ENCODE measurements around the gene SLC37A4. TPM values are rescaled to one million over a fixed set of nuclear protein-coding genes. Genes with fewer than 3 reads are reported as not detected.

The SLC37A4 gene
- 13.6 to 15.6 TPM (median 13.9 TPM) in 3 replicates for total RNA-seq
- long read RNA-seq, transcript SLC37A4-210 (9 exons, 2,040 nt), result major isoform, 26 of 47 reads
- long read RNA-seq, partial matches to known transcripts, result 7 of 47 reads
- long read RNA-seq, other reads (novel, unspliced or antisense), result 14 of 47 reads

DNA sequence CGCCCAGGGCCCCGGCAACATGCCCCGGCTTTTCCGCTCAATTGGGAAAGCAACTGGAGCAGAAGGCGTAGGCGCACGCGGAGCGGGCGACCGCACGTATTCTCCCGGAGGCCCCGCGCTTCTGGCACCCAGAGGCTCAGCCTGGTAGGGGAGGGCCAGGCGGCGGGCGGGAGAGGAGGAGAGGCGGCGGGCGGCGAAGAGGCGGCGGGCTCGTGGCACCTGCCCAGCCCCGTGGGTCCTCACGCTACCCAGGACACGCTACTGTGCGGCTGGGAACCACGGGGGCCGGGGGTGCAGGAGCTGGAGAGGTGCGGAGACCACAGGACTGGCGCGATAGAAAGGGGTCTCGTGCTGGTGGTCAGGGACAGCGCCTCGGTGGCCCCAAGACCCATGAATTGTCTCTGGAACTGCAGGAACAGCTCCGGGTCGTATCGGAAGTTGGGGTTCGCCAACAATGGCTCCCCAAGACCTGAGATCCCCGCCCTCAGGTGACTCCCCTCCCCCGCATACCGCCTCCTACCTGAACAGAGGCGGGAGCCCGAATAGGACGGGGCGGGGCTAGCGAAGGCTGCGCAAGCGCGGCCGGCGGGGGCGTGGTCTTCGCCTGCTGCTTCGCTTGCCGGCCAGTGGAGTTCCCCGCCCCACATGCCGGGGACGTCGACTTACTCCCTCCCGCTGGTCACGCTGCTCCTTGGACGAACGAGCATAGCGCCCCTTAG lies at the start of gene SLC37A4:
Gene SLC37A4 (minus strand): TSS at position 549 of the 719 bp plus-strand sequence.
- TF ChIP-seq, protein P1, sequence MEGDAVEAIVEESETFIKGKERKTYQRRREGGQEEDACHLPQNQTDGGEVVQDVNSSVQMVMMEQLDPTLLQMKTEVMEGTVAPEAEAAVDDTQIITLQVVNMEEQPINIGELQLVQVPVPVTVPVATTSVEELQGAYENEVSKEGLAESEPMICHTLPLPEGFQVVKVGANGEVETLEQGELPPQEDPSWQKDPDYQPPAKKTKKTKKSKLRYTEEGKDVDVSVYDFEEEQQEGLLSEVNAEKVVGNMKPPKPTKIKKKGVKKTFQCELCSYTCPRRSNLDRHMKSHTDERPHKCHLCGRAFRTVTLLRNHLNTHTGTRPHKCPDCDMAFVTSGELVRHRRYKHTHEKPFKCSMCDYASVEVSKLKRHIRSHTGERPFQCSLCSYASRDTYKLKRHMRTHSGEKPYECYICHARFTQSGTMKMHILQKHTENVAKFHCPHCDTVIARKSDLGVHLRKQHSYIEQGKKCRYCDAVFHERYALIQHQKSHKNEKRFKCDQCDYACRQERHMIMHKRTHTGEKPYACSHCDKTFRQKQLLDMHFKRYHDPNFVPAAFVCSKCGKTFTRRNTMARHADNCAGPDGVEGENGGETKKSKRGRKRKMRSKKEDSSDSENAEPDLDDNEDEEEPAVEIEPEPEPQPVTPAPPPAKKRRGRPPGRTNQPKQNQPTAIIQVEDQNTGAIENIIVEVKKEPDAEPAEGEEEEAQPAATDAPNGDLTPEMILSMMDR (IDR thresholded peaks at IDR 0.05), result peak; percentile 89
- Mint-ChIP-seq H3K4me3 (ENCODE audit: unreplicated experiment) (peak within 1 kb of the TSS; percentile 76), H3K9me3 (ENCODE audit: low read depth) (no peaks in the 10 kb centered on the region), H3K27me3 (ENCODE audit: low read depth) (no peaks in the 10 kb centered on the region), H3K27ac (ENCODE audit: unreplicated experiment) (peak within 1 kb of the TSS; percentile 10), H3K36me3 (ENCODE audit: low read depth) (peaks cover 3% of the 10 kb centered on the region), H3K4me1 (ENCODE audit: low read depth) (peaks cover 14% of the 10 kb centered on the region)
- peak; percentile 99 for DNase-seq (ENCODE audit: low spot score)

DNA sequence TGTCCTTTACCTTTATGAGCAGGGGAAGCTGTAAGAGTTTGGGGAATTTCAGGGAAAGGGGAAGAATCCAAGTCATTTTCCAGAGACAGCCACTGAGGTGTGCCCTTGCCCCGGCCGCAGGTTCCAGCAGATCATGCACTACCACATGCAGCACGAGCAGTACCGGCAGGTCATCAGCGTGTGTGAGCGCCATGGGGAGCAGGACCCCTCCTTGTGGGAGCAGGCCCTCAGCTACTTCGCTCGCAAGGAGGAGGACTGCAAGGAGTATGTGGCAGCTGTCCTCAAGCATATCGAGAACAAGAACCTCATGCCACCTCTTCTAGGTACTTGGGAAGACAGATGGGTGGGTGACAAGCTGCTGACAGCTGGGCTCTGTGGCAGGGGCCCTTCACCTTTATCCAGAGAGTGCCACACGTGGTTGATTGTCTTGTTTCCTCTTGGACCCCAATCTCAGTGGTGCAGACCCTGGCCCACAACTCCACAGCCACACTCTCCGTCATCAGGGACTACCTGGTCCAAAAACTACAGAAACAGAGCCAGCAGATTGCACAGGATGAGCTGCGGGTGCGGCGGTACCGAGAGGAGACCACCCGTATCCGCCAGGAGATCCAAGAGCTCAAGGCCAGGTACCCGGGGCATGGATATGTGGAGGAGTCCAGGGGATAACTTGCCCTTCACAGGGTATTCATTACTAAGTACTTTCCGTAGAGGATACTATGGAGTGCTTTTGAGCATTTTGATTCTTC lies 48.2 kb upstream of the SLC37A4 start:
- no peak for DNase-seq (ENCODE audit: low spot score)
- peaks cover 33% of the 10 kb centered on the region for H3K36me3 Mint-ChIP-seq (ENCODE audit: low read depth)
- TF ChIP-seq, protein P1 (IDR thresholded peaks at IDR 0.05), result no peak
- no peaks in the 10 kb centered on the region for H3K4me1 Mint-ChIP-seq (ENCODE audit: low read depth)
- no peaks in the 10 kb centered on the region for H3K27me3 Mint-ChIP-seq (ENCODE audit: low read depth)
- H3K9me3 Mint-ChIP-seq (ENCODE audit: low read depth), result no peaks in the 10 kb centered on the region
- H3K4me3 Mint-ChIP-seq (ENCODE audit: unreplicated experiment), result no peak overlapping the region
- peak overlapping the region; percentile 41 for H3K27ac Mint-ChIP-seq (ENCODE audit: unreplicated experiment)

DNA sequence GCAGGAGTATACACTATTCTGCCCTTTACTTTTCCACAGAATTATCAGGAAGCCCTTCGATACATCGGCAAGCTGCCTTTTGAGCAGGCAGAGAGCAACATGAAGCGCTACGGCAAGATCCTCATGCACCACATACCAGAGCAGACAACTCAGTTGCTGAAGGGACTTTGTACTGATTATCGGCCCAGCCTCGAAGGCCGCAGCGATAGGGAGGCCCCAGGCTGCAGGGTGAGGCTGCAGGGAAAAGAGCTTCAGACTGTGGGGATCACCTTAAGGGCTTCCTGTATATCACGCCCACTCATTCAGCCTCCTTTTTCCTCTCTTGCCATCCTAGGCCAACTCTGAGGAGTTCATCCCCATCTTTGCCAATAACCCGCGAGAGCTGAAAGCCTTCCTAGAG lies 47.2 kb upstream of the SLC37A4 start:
- TF ChIP-seq, protein P1 (IDR thresholded peaks at IDR 0.05), result no peak
- DNase-seq (ENCODE audit: low spot score), result no peak
- no peak overlapping the region for H3K4me3 Mint-ChIP-seq (ENCODE audit: unreplicated experiment)
- H3K36me3 Mint-ChIP-seq (ENCODE audit: low read depth), result peaks cover 38% of the 10 kb centered on the region
- H3K9me3 Mint-ChIP-seq (ENCODE audit: low read depth), result no peaks in the 10 kb centered on the region
- no peaks in the 10 kb centered on the region for H3K4me1 Mint-ChIP-seq (ENCODE audit: low read depth)
- no peaks in the 10 kb centered on the region for H3K27me3 Mint-ChIP-seq (ENCODE audit: low read depth)
- no peak overlapping the region for H3K27ac Mint-ChIP-seq (ENCODE audit: unreplicated experiment)

DNA sequence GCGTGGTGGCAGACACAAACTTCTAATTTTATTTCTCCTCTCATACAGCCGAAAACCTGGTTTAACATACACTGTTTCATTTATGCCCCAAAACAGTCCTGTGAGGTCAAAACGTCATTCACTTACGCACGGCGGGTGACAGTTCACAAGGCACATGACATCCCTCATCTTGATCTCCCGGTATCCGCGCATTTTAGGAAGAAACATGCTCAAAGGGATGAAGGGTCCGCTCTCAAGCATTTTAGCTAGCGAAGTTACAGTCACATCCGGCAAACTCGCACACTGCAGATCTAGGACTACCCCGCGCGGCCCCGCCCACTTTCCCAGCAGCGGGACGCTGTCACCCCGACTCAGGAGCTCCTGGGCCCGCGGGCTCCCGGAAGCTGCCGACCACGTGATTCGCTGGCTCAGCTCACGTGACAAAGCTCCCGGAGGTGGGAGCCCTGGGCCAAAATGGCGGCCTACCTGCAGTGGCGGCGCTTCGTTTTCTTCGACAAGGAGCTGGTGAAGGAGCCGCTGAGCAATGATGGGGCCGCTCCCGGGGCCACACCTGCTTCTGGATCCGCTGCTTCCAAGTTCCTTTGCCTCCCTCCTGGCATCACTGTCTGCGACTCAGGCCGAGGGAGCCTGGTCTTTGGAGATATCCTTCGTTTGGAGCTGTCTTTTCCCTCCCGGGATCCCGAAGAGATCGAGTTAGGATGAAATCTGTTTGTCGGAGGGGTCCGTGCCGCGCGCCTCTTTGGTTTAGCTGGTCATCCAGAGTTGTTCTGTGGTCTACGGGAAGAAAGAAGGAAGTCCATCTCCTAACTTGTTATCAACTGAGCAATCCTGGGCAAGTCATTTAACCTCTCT lies 36.9 kb upstream of the SLC37A4 start, which contains the start of gene VPS11:
Gene VPS11 (plus strand): TSS at position 448 of the 852 bp plus-strand sequence. CDS start 6 bp downstream, at position 454.
- peak within 1 kb of the TSS; percentile 96 for H3K4me3 Mint-ChIP-seq (ENCODE audit: unreplicated experiment)
- TF ChIP-seq, protein P1 (IDR thresholded peaks at IDR 0.05), result no peak
- no peaks in the 10 kb centered on the region for H3K9me3 Mint-ChIP-seq (ENCODE audit: low read depth)
- H3K36me3 Mint-ChIP-seq (ENCODE audit: low read depth), result peaks cover 12% of the 10 kb centered on the region
- H3K27ac Mint-ChIP-seq (ENCODE audit: unreplicated experiment), result peak within 1 kb of the TSS; percentile 95
- peak; percentile 99 for DNase-seq (ENCODE audit: low spot score)
- H3K27me3 Mint-ChIP-seq (ENCODE audit: low read depth), result no peaks in the 10 kb centered on the region
- H3K4me1 Mint-ChIP-seq (ENCODE audit: low read depth), result peaks cover 22% of the 10 kb centered on the region
